GM21723 (cell line): ENCODE measurements around the gene UBE3D.
"Not testable (repeated sequence)": the region's sequence is repeated elsewhere in the genome, so short reads cannot be mapped to it uniquely, and the experiment has no call there.

Source experiments
- ATAC-seq: cut with Tn5 transposase; IDR thresholded peaks from one replicate; pipeline ENCODE4 v1.9.1; 2021; ENCODE audit warnings: mild to moderate bottlenecking, moderate library complexity; ENCODE audit not compliant: unreplicated experiment

UBE3D gene

DNA sequence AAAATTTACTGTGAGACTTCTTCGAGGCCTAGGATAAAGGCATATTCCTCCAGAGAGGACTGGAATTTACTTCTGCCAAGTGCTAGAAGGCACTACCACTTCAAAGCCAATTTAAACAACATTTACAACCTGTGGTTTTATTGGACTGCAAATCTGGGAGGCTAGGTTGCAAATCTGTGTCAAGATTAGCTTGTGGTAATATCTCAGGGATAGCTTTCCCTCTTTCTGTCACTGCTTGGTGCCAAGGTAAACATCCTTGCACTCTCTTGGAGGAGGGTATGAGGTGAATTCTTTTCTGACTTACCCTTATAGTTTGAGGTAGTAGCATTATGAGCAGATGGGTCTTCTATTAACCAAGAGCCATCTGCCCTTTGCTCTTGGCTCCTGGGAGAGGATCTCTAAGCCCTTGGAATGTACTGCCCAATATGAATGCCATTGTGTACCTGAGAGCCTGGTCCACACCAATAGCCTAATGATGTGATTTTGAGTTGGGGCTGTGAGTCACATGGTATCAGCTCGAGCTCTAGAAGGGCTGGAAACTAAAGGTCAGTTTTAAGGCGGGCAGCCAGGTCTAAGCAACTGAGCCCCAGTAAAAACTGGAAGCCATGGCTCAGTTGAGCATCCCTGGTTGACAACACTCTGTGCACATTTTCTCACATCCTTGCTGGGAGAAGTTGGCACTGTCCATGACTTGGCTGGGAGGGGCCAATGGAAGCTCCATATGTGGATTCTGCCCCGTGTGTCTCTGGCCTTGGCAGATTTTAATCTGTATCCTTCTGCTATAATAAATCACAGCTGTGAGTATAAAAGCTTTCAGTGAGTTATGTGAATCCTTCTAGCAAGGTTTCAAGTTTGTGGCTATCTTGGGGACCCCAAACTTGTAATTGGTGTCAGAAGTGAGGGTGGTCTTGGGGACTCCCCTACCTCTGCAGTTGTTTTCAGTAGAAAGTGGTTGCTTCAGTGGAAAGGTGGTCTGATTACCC is 188.1 kb downstream of the UBE3D start:
- no peak for ATAC-seq

DNA sequence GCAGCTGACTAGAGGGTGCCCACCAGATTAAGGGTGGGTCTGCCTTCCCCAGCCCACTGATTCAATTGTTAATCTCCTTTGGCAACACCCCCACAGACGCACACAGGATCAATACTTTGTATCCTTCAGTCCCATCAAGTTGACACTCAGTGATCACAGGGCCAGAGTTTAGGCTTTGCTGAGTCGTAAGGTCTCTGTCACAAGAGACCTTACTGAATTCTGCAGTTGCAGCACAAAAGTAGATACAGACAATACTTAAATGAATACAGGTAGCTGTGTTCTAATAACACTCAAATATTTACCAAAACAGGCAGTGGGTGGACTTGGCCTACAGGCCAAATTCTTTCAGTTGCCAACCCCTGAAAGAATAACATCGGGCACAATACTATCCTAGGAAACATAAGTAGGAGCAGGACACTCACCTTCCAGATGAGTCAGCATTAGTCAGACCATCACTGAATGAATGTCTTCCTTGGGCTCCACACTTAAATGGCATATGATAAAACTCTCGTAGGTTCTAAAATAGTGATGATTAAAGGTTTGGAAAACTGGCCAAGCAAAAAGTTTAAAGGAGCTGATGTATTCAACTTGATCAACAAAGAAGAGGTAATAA is 190.0 kb downstream of the UBE3D start:
- no peak for ATAC-seq

DNA sequence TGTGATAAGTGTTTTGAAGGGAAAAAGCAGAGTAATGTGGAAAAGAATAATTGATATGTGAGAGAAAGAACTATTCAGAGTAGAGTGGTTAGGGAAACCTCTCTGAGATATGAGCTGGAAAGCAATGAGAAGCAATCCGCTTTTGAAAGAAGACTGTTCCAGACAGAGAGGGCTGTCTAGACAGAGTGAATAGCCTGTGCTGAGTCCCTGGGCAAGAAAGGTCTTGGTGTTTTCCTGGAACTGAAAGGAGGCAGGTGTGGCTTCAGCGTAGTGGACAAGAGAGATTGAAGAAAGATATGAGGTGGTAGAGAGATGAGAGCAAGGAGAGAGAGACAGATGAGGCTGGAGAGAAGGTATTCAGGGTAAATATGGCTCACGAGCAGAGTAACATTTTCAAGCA is 190.8 kb downstream of the UBE3D start:
- no peak for ATAC-seq

GRCh38 chr6:82872185-82872584 is 193.5 kb downstream of the UBE3D start:
- ATAC-seq: no peak

DNA sequence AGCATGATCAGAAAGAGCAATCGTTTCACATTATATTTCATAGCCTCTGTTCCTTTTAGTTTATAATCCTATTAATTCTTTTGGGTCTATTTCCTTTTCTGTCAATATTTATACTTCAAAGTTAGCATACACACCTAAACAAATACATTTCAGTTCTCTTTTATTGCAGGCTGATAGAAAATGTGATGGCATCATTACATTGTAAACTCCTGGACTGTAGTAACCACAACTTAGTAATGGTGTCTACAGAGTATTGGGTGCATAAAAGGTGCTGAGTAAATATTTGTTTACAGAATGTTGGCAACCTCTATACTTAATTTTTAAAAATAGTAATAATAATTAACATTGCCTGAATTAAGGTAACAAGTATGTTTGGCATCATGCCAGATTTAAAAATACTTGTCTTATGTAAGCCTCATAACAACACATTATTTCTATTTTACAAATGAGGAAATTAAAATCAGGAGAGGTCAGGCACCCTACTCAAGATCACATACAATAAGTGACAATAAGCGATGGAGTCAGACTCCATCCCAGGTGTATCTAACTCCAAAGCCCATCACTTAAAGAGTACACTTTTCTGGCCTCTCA is 195.0 kb downstream of the UBE3D start:
- no peak for ATAC-seq

DNA sequence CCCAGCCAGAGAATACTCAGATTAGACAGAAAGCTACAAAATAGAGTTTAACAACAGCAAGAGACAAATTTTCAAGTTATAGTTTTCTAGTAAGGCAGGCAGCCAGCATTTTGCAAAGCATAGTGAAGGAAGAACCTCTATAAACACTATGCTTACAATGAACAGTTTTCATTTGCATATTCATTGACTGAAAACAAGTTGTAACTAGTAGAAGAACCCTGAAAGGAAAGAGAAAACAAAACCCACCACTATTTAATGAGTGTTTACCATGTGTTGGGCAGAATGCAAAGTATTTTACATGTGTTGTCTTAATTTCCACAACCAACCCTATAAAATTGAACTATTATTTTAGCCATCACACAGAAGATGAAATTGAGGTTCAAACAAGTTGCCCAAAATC is 196.1 kb downstream of the UBE3D start:
- no peak for ATAC-seq

DNA sequence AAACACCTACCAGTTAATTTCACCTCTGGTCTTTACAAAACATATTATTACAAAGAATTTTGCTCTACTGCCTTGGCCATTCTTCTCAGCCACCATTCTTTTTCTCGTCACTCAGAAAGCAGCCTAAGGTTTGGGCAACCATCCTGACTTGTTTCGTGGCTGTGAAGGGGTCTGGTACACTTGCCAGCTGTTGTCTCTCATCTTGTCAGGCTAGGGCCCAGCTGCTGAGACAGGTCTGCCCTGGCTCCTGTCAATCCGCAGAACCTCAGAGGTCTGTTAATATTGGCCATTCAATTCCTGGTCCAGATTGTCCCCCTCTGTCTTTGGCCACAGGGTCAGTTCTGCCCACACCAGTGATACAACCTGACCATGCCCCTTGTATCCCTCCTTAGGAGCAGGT is 197.7 kb downstream of the UBE3D start:
- no peak for ATAC-seq

DNA sequence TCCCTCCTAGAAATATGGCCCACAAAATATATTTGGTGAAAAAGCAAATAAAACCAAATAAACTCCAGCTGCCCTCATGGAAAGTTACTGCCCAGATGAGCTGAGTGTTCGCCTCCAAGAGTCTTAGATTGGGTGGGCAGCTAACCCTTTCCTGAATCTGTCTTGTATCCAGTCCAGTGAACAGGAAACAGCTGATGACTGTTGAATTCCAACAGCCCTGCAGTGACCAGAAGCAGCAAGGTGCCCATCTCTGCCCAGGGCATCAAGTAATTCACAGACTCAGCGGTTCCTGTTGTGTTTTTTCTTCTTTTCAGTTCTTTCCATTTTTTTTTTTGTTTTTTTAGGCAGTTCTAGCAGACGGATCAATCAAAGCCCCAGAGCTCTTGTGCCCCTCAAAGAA is 199.2 kb downstream of the UBE3D start:
- no peak for ATAC-seq

- no peak for ATAC-seq
Observed at GRCh38 chr6:82865461-82865860, 200.2 kb downstream of the UBE3D start.

- no peak for ATAC-seq
Observed at GRCh38 chr6:82863781-82864180, 201.9 kb downstream of the UBE3D start.

- no peak for ATAC-seq
Observed at GRCh38 chr6:82862543-82862942, 203.1 kb downstream of the UBE3D start.

DNA sequence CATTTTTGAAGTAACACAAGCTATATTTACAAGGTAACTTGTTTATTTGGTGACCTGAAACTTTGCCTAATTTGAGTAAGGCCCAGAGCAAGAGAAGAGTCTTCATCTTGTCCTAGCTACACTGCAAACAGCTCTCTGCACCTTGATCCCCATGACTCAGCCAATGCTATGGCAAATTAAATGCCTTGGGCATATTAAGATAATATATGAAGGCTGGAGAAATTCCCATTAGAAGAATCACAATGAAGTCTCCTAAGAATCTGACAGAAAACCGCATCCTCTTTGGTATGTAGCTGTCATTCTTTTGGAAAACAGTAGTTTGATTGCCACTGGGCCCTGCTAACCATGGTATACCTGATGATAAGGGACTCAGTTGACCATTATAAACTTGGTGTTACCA is 204.5 kb downstream of the UBE3D start:
- ATAC-seq: no peak

DNA sequence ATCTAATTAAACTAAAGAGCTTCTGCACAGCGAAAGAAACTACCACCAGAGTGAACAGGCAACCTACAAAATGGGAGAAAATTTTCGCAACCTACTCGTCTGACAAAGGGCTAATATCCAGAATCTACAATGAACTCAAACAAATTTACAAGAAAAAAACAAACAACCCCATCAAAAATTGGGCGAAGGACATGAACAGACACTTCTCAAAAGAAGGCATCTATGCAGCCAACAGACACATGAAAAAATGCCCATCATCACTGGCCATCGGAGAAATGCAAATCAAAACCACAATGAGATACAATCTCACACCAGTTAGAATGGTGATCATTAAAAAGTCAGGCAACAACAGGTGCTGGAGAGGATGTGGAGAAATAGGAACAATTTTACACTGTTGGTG is 209.6 kb downstream of the UBE3D start:
- ATAC-seq: not testable (repeated sequence)

- ATAC-seq: not testable (repeated sequence)
Observed at GRCh38 chr6:82852904-82853303, 212.7 kb downstream of the UBE3D start.

DNA sequence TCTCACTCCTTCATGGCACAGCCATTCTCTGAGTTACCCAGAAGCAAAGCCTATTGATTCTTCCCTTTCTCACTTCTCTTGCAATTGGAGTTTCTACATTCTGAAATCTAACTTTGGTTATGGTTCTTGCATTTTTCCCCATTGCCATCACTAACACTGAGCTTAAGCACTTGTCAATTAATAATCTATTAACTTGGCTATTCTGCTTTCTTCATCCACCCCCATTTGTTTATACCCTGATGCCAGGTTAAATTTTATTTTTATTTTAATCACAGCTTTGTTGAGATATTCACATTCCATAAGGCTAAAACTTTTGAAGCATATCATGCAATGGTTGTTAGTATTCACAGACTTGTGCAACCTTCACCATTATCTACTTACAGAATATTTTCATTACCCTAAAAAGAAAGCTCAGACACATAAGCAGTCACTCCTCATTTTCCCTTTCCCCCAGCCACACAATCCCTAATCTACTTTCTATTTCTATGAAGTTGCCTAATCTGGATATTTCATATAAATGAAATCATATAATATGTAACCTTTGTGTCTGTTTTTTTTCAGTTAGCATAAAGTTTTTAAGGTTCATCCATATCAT is 222.3 kb downstream of the UBE3D start:
- ATAC-seq: no peak

DNA sequence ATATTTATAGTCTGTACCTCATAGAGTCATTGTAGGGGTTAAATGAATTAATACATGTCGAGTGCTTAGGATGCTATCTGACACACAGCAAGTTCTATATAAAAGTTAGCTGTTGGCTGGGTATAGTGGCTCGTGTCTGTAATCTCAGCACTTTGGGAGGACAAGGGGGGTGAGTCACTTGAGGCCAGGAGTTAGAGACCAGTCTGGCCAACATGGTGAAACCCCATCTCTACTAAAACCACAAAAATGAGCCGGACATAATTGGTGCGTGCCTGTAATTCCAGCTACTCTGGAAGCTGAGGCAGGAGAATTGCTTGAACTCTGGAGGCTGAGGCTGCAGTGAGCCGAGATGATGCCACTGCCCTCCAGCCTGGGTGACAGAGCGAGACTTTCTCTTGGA is 222.9 kb downstream of the UBE3D start:
- no peak for ATAC-seq
